ENCODE measurements around the gene EBPL. TPM values are rescaled to one million over a fixed set of nuclear protein-coding genes. Genes with fewer than 3 reads are reported as not detected.

Gene EBPL
- total RNA-seq, 1 donor: 47.0 TPM

DNA sequence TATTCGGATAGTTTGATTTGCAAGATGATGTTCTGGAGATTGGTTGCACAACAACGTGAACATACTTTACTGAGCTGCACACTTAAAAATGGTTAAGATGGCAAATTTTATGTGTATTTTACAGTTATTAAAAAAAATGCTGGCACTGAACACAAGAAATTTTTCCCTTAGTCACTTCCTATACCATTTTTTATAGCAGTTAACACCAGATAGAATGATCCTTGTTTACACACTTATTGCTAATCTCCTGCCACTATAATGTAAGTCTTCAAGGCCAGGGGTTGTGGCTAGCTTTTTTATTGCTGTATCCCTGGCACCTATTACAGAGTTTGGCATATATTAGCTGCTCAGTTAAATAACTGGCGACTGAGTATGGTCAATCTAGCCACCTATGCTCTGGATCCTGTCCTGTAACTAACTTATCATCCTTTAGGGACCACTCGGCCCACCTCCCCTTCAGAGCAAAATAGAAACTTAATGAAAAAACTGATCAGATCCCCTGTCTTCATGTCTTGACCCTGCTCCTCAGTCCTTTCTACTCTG, 2.0 kb upstream of the EBPL start:
- no peak for TF ChIP-seq CTCF (IDR thresholded peaks at IDR 0.05; ENCODE audit: insufficient read depth, low read length)
- DNase-seq (ENCODE audit: low read depth): peak; percentile 25
- no peak overlapping the region for H3K4me3 ChIP-seq (ENCODE audit: low read depth, low read length)

DNA sequence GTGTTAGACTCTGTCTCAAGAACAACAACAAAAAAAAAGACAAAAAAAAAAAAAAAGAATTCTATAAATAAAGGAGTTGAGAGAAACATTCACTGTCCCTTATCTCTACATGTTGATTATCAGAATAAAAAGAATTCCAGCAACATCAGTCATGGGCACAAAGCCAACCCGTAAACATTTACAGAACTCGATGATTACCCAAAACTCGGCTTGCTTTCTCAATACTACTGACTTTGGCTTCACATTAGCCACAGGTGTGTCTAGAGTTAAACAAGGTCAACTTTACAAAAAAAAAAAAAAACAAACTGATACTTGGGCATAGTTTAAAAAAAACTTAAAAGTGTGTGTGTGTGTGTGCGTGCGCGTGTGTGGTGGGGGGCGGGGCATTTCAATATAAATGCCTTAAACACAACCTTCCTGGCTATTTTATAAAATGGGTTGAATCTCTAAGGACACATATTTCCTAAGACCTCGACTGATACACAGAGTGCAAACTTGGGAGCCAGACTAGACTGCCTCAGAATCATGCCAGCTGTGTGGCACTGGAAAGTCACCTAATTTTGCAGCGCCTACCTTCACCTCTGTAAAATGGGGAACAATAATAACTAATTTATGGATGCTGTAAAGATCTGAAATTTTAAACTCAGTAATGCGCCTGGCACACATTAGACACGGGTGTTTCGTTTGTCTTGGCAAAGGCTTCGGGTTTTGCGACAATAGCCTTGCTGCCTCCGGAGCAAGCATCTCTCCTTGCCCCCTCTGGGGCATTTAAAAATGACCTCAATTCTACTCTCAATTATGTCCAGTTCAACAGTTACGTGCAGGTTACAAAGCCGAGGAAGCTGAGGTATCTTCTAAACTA, 922 bp downstream of the EBPL start:
- TF ChIP-seq CTCF (IDR thresholded peaks at IDR 0.05; ENCODE audit: insufficient read depth, low read length): no peak
- DNase-seq (ENCODE audit: low read depth): peak; percentile 86
- peak overlapping the region; percentile 67 for H3K4me3 ChIP-seq (ENCODE audit: low read depth, low read length)

DNA sequence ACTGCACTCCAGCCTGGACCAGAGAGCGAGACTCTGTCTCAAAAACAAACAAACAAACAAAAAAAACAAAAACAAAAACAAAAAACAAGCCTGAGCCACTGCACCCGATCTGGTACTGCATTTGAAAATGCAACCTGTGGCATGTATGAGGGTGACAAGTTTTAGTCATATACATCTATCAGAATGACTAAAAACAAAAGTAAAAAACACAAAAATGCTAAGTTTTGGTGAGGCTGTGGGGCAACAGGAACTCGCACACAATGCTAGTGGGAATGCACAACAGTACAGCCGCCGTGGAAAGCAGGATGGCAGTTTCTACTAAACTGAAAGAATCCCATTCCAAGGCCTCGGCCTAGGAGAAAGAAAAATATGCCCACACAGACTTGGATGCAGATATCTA, 7.8 kb downstream of the EBPL start:
- no peak overlapping the region for H3K4me3 ChIP-seq (ENCODE audit: low read depth, low read length)
- DNase-seq (ENCODE audit: low read depth): no peak

GRCh38 chr13:49681842-49682435, 9.3 kb downstream of the EBPL start:
- no peak for DNase-seq (ENCODE audit: low read depth)
- H3K4me3 ChIP-seq (ENCODE audit: low read depth, low read length): no peak overlapping the region
- TF ChIP-seq CTCF (IDR thresholded peaks at IDR 0.05; ENCODE audit: insufficient read depth, low read length): no peak

More for the DNA sequence above, 7.8 kb downstream of the EBPL start:
- TF ChIP-seq CTCF (IDR thresholded peaks at IDR 0.05; ENCODE audit: insufficient read depth, low read length): no peak

GRCh38 chr13:49679246-49679645, 12.0 kb downstream of the EBPL start:
- TF ChIP-seq CTCF (IDR thresholded peaks at IDR 0.05; ENCODE audit: insufficient read depth, low read length): peak; percentile 23
- peak; percentile 31 for DNase-seq (ENCODE audit: low read depth)
- H3K4me3 ChIP-seq (ENCODE audit: low read depth, low read length): no peak overlapping the region

- no peak overlapping the region for H3K4me3 ChIP-seq (ENCODE audit: low read depth, low read length)
- TF ChIP-seq CTCF (IDR thresholded peaks at IDR 0.05; ENCODE audit: insufficient read depth, low read length): no peak
- DNase-seq (ENCODE audit: low read depth): no peak
Measured at GRCh38 chr13:49678191-49678914, 12.9 kb downstream of the EBPL start.

All from fibroblast of the aortic adventitia (primary cell).